Activated CD4-positive, alpha-beta T cell treated with anti-CD3 and anti-CD28 coated beads for 36 hours (primary cell): Measurements from ENCODE around the gene TDRD7. TPM values are rescaled to one million over a fixed set of nuclear protein-coding genes. Genes with fewer than 3 reads are reported as not detected.

Experiments used
- ATAC-seq: fragments of 200-7000 bp; cut with Tn5 transposase; one replicate; pipeline ENCODE4 v1.10.0; 2021; ENCODE audit warnings: mild to moderate bottlenecking, moderate library complexity
- CTCF ChIA-PET: fragments of 350-600 bp; sonication (Branson Sonifier 250); formaldehyde crosslinking; loops from one replicate; lab custom pipeline; 2021; ENCODE audit warnings: antibody characterized with exemption; lab: Charles Lee
- POLR2A ChIA-PET: fragments of 350-600 bp; sonication (Branson Sonifier 250); formaldehyde crosslinking; loops from one replicate; lab custom pipeline; 2021; ENCODE audit warnings: antibody characterized with exemption, inconsistent platforms; lab: Charles Lee
- DNase-seq: peaks from one replicate; pipeline ENCODE4 v3.0.0-alpha.2; 2020
- H3K27ac Mint-ChIP-seq: one replicate; pipeline ENCODE4 v1.8.0; 2021; ENCODE audit warnings: mixed read lengths
- H3K27me3 Mint-ChIP-seq: one replicate; pipeline ENCODE4 v1.8.0; 2021; ENCODE audit warnings: mixed read lengths
- H3K36me3 Mint-ChIP-seq: one replicate; pipeline ENCODE4 v1.8.0; 2021; ENCODE audit warnings: low read depth, mixed read lengths
- H3K4me1 Mint-ChIP-seq: one replicate; pipeline ENCODE4 v1.8.0; 2021; ENCODE audit warnings: mixed read lengths
- H3K4me3 Mint-ChIP-seq: one replicate; pipeline ENCODE4 v1.8.0; 2021; ENCODE audit warnings: mild to moderate bottlenecking, moderate library complexity, mixed read lengths
- H3K9me3 Mint-ChIP-seq: one replicate; pipeline ENCODE4 v1.8.0; 2021; ENCODE audit warnings: low read depth, mixed read lengths
- intact Hi-C, 2 experiments: fragments of 100-400 bp; cut with DNase I in 1 of 2; cut with micrococcal nuclease in 1 of 2; formaldehyde crosslinking; loops; one replicate each; pipeline versions ENCODE4 v1.14.2 to v1.15.1; 2022 to 2024; cut with DNase I, micrococcal nuclease
- total RNA-seq, 2 experiments: library from RNA; stranded (reverse); gene quantifications; one replicate each; pipeline ENCODE4 v1.2.3, GENCODE V29; 2021

Gene TDRD7
- total RNA-seq, 2 experiments from 2014 or later: 9.3 TPM

GRCh38 chr9:97518166-97518908 lies 106.4 kb downstream of the TDRD7 start:
- Mint-ChIP-seq H3K4me1 (peaks cover 3% of the 10 kb centered on the region), H3K36me3 (no peaks in the 10 kb centered on the region), H3K9me3 (no peaks in the 10 kb centered on the region), H3K27me3 (peaks cover 36% of the 10 kb centered on the region), H3K27ac (no peak overlapping the region), H3K4me3 (no peak overlapping the region)
- DNase-seq (no peak), ATAC-seq (no peak)
- POLR2A ChIA-PET: no interaction called here
- CTCF ChIA-PET: interaction anchor here (1.0 to 1.2 kb wide), 3 partner anchors 49 to 80 kb away, joined by 3 read pairs; no protein-coding TSS in a partner anchor
- intact Hi-C loops: no loop called here

GRCh38 chr9:97518909-97519307 lies 107.0 kb downstream of the TDRD7 start:
- H3K9me3 Mint-ChIP-seq: no peaks in the 10 kb centered on the region
- H3K27me3 Mint-ChIP-seq: peaks cover 36% of the 10 kb centered on the region
- CTCF ChIA-PET: interaction anchor here (1.0 to 1.2 kb wide), 2 partner anchors 50 to 79 kb away, joined by 3 read pairs; no protein-coding TSS in a partner anchor
- DNase-seq (no peak), ATAC-seq (no peak)
- POLR2A ChIA-PET: no interaction called here
- no peaks in the 10 kb centered on the region for H3K36me3 Mint-ChIP-seq
- peaks cover 3% of the 10 kb centered on the region for H3K4me1 Mint-ChIP-seq
- no peak overlapping the region for H3K4me3 Mint-ChIP-seq
- H3K27ac Mint-ChIP-seq: no peak overlapping the region
- intact Hi-C loops: no loop called here

GRCh38 chr9:97519441-97519970 lies 107.6 kb downstream of the TDRD7 start:
- H3K4me1 Mint-ChIP-seq: peaks cover 3% of the 10 kb centered on the region
- peaks cover 36% of the 10 kb centered on the region for H3K27me3 Mint-ChIP-seq
- no peaks in the 10 kb centered on the region for H3K9me3 Mint-ChIP-seq
- no peak overlapping the region for H3K27ac Mint-ChIP-seq
- ATAC-seq (no peak), DNase-seq (no peak)
- H3K36me3 Mint-ChIP-seq: no peaks in the 10 kb centered on the region
- no peak overlapping the region for H3K4me3 Mint-ChIP-seq
- ChIA-PET POLR2A (no interaction called here), CTCF (interaction anchor here (1.2 kb wide), 1 partner anchor 50 kb away, joined by 3 read pairs; no protein-coding TSS in a partner anchor)
- intact Hi-C loops: no loop called here

GRCh38 chr9:97521576-97522333 lies 109.9 kb downstream of the TDRD7 start:
- intact Hi-C loops: no loop called here
- Mint-ChIP-seq H3K27ac (no peak overlapping the region), H3K9me3 (no peaks in the 10 kb centered on the region), H3K27me3 (peaks cover 26% of the 10 kb centered on the region), H3K4me1 (peaks cover 3% of the 10 kb centered on the region), H3K4me3 (no peak overlapping the region), H3K36me3 (no peaks in the 10 kb centered on the region)
- POLR2A ChIA-PET: no interaction called here
- CTCF ChIA-PET: interaction anchor here (0.9 kb wide), 1 partner anchor 77 kb away, joined by 4 read pairs; no protein-coding TSS in a partner anchor
- ATAC-seq: no peak
- DNase-seq: no peak

- CTCF ChIA-PET: no interaction called here
- Mint-ChIP-seq H3K4me3 (no peak overlapping the region), H3K36me3 (no peaks in the 10 kb centered on the region), H3K27ac (no peak overlapping the region), H3K27me3 (peaks cover 7% of the 10 kb centered on the region), H3K9me3 (no peaks in the 10 kb centered on the region), H3K4me1 (peaks cover under 1% of the 10 kb centered on the region)
- POLR2A ChIA-PET: interaction anchor here (0.7 kb wide), 1 partner anchor 43 kb away, joined by 3 read pairs; no protein-coding TSS in a partner anchor
- no peak for DNase-seq
- intact Hi-C loops: no loop called here
- no peak for ATAC-seq
Measured at GRCh38 chr9:97524424-97524823, 112.5 kb downstream of the TDRD7 start.

GRCh38 chr9:97525451-97525850 lies 113.6 kb downstream of the TDRD7 start:
- H3K9me3 Mint-ChIP-seq: no peaks in the 10 kb centered on the region
- H3K36me3 Mint-ChIP-seq: no peaks in the 10 kb centered on the region
- H3K4me1 Mint-ChIP-seq: peaks cover 5% of the 10 kb centered on the region
- no peak for DNase-seq
- ChIA-PET POLR2A (interaction anchor here (0.6 kb wide), 1 partner anchor 817 kb away, joined by 3 read pairs; no protein-coding TSS in a partner anchor), CTCF (interaction anchor here (0.6 to 1.2 kb wide), 2 partner anchors 73 to 363 kb away, joined by 3 to 8 read pairs; no protein-coding TSS in a partner anchor)
- intact Hi-C loops: no loop called here
- no peak overlapping the region for H3K4me3 Mint-ChIP-seq
- H3K27me3 Mint-ChIP-seq: peaks cover 2% of the 10 kb centered on the region
- ATAC-seq: no peak
- no peak overlapping the region for H3K27ac Mint-ChIP-seq

- POLR2A ChIA-PET: no interaction called here
- ATAC-seq (no peak), DNase-seq (no peak)
- Mint-ChIP-seq H3K4me1 (peaks cover 5% of the 10 kb centered on the region), H3K9me3 (no peaks in the 10 kb centered on the region), H3K4me3 (no peak overlapping the region), H3K27ac (peak overlapping the region; percentile 1), H3K36me3 (no peaks in the 10 kb centered on the region), H3K27me3 (no peaks in the 10 kb centered on the region)
- CTCF ChIA-PET: interaction anchor here (0.7 kb wide), 2 partner anchors 25 to 88 kb away, joined by 4 read pairs; no protein-coding TSS in a partner anchor
- intact Hi-C loops: no loop called here
Measured at GRCh38 chr9:97526895-97527575, 115.1 kb downstream of the TDRD7 start.

GRCh38 chr9:97527626-97528528 lies 116.0 kb downstream of the TDRD7 start:
- no peaks in the 10 kb centered on the region for H3K27me3 Mint-ChIP-seq
- DNase-seq (no peak), ATAC-seq (no peak)
- ChIA-PET CTCF (interaction anchor here (0.7 kb wide), 3 partner anchors 26 to 1719 kb away, joined by 3 to 4 read pairs (median 4); no protein-coding TSS in a partner anchor), POLR2A (no interaction called here)
- no peaks in the 10 kb centered on the region for H3K36me3 Mint-ChIP-seq
- H3K4me3 Mint-ChIP-seq: no peak overlapping the region
- intact Hi-C loops: no loop called here
- no peaks in the 10 kb centered on the region for H3K9me3 Mint-ChIP-seq
- H3K4me1 Mint-ChIP-seq: peaks cover 5% of the 10 kb centered on the region
- peak overlapping the region; percentile 1 for H3K27ac Mint-ChIP-seq

- intact Hi-C loops: no loop called here
Measured at GRCh38 chr9:97528529-97529230, 116.8 kb downstream of the TDRD7 start.

More at GRCh38 chr9:97528529-97529230, 116.8 kb downstream of the TDRD7 start:
- Mint-ChIP-seq H3K4me3 (no peak overlapping the region), H3K9me3 (no peaks in the 10 kb centered on the region), H3K36me3 (no peaks in the 10 kb centered on the region), H3K27me3 (no peaks in the 10 kb centered on the region), H3K27ac (no peak overlapping the region), H3K4me1 (peaks cover 5% of the 10 kb centered on the region)
- POLR2A ChIA-PET: no interaction called here
- no peak for ATAC-seq
- no peak for DNase-seq
- CTCF ChIA-PET: no interaction called here
